Vagina (tissue), 2 donors: ENCODE data around the gene PAK1IP1.

Experiments
- POLR2A ChIP-seq, 2 donors: fragments of 450-650 bp; IDR thresholded peaks; one replicate each; pipeline ENCODE4 v1.6.1; 2017; ENCODE audit warnings: antibody characterized with exemption in 2 of 2, mild to moderate bottlenecking in 2 of 2, moderate library complexity in 2 of 2
- TF ChIP-seq, protein P1 (sequence below), 3 experiments: fragments of 450-650 bp in 2 of 3; fragments of 200-600 bp in 1 of 3; sonication (generic) in 1 of 3; IDR thresholded peaks; one replicate each; pipeline ENCODE4 v1.5.1; 2017 to 2019; ENCODE audit warnings: antibody characterized with exemption in 3 of 3, mild to moderate bottlenecking in 2 of 3, moderate library complexity in 2 of 3

DNA sequence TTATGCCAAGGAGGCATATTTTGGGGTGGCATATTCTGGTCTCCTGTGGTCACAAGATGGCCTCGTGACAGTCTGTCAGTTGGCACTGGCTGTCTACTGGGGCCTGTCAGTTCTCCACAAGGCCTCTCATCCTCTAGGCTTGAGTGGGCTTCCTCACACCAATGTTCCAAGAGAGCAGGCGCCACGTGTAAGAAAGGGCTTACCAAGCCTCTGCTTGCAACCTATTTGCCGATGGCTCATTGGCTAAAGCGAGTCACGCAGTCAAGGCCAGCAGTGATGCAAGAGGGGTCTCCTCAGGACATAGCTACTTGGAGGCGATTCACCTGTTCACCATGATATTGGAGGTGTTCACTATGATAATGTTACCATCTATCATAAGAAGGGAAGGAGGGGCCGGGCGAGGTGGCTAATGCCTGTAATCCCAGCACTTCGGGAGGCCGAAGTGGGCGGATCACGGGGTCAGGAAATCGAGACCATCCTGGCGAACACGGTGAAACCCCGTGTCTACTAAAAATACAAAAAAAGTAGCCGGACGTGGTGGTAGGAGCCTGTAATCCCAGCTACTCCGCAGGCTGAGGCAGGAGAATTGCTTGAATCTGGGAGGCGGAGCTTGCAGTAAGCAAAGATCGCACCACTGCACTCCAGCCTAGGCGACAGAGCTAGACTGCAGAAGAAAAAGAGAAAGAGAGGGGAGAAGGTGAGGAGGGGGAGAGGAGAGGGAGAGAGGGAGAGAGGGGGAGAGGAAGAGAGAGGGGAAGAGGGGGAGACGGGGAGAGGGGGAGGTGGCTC, 35.7 kb upstream of the PAK1IP1 start:
- TF ChIP-seq, protein P1, sequence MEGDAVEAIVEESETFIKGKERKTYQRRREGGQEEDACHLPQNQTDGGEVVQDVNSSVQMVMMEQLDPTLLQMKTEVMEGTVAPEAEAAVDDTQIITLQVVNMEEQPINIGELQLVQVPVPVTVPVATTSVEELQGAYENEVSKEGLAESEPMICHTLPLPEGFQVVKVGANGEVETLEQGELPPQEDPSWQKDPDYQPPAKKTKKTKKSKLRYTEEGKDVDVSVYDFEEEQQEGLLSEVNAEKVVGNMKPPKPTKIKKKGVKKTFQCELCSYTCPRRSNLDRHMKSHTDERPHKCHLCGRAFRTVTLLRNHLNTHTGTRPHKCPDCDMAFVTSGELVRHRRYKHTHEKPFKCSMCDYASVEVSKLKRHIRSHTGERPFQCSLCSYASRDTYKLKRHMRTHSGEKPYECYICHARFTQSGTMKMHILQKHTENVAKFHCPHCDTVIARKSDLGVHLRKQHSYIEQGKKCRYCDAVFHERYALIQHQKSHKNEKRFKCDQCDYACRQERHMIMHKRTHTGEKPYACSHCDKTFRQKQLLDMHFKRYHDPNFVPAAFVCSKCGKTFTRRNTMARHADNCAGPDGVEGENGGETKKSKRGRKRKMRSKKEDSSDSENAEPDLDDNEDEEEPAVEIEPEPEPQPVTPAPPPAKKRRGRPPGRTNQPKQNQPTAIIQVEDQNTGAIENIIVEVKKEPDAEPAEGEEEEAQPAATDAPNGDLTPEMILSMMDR (IDR thresholded peaks at IDR 0.05), result no peak
- no peak for TF ChIP-seq POLR2A (IDR thresholded peaks at IDR 0.05)
